HG02798 (cell line): Measurements from ENCODE around the gene LRRC75A.
"Not testable (repeated sequence)": the region's sequence is repeated elsewhere in the genome, so short reads cannot be mapped to it uniquely, and the experiment has no call there.

ENCODE experiments used
- ATAC-seq: cut with Tn5 transposase; IDR thresholded peaks from one replicate; pipeline ENCODE4 v1.9.1; 2021; ENCODE audit warnings: mild to moderate bottlenecking; ENCODE audit not compliant: unreplicated experiment, poor library complexity

The LRRC75A gene

DNA sequence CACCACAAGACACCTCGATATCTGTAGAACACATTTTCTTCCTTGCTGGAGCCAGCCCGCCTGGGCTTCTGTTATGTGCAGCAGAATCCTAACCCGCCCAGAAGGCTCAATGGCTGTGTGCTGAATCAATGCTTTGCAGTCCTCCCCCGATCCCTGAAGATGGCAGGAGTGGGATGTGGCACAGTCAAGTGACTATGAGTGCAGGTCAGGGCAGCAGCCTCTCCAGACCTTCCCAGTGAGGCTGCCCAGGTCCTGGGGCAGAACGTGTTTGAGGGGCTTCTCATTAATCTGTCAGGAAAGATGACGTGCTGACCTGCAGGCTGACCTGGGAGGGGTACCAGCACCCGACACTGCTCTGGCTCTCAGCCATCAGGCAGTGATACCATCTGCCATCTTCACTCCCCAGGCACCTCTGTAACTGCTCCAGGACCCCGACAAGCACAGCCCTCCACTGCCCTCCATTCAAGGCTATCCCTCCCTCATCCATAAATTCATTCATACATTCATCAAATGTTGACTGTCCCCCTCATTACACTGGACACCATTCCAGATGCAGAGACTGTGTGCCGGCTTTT is 35.2 kb downstream of the LRRC75A start:
- no peak for ATAC-seq

DNA sequence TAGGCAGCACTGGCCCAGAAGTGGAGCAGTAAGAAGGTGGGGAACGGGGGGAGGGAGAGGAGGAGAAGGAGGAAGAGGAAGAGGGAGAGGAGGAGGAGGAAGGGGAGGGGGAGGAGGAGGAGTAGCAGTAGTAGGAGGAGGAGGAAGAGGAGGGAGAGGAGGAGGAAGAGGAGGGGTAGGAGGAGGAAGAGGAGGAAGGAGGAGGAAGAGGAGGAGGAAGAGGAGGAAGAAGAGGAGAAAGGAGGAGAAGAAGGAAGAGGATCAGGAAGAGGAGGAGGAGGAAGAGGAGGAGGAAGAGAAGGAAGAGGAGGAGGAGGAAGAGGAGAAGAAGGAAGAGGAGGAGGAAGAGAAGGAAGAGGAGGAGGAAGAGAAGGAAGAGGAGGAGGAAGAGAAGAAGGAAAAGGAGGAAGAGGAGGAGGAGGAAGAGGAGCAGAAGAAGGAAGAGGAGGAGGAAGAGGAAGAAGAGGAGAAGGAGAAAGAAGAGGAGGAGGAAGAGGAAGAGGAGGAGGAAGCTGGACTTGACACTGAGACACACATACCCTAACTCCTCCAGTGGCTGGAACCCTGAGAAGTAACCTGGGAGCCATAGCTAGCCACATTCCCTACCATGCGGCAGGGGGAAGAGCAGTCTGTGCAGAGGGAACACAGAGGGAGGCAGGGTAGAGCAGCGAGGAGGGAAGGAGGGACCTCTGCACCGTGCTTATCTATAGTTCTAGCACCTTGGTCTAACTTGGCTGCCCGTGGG is 35.8 kb downstream of the LRRC75A start:
- no peak for ATAC-seq

DNA sequence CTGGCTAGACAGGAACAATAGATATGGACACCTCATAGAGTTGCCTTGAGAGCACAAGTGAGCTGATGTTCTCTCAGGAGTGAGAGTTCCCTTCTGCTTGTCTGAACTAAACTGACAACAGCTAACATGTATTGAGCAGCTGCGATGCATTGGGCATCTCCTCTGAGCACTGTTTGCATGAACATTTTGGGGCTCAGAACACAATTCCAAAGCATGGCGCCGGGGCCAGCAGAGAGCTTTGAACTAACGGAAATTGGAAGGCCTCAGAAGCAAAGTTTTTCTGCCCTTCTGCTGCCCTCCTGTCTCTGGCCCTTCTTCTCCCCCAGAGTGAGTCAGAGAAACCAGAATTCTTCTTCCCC is 38.5 kb downstream of the LRRC75A start:
- ATAC-seq: no peak

DNA sequence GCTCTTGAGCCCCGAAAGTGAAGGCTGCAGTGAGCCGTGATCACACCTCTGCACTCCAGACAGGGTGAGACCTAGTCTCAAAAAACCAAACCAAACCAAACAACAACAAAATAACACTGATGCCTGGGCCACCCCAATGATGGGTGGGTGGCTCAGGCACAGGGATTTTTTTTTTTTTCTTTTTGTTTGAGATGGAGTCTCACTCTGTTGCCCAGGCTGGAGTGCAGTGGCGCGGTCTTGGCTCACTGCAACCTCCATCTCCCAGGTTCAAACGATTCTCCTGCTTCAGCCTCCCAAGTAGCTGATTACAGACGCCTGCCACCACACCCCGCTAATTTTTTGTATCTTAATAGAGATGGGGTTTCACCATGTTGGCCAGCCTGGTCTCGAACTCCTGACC is 39.7 kb downstream of the LRRC75A start:
- ATAC-seq: not testable (repeated sequence)

DNA sequence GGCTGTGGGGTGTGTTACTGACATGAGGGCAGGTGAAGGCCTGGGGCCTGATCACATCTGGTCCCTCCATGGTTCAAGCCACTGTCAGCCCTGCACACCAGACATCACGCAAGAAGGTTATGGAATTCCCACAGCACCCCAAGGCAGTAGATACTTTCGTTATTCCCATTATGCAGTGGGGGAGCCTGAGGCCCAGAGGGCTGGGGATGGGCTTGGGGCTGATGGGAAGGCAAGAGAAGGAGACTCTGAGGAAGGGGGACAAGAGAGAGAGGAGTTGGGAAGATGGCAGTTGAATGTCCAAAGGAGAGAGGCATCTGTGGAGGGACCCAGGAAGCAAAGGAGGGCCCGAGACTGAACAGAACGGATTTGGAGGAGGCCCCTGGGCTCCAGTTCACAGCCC is 42.0 kb downstream of the LRRC75A start:
- no peak for ATAC-seq

DNA sequence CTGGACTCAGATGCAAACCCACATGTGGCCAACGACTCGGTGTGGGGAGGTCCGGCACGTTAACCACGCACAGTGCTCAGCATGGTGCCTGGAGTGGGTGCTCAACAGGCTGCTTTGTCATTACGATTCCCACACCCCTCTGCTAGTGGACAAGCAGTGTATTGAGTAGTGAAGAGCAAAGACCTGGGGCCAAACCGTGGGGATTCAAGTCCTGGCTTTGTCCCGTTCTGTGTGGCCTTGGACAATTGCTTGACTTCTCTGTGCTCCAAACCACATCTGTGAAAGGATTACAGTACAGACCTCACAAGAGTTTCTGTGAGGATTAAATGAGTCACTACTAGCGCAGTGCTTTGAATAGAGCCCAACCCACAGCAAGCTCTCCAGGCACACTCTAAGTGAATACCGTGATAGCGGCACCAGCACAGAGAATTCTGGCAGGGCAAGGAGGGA is 42.8 kb downstream of the LRRC75A start:
- no peak for ATAC-seq

DNA sequence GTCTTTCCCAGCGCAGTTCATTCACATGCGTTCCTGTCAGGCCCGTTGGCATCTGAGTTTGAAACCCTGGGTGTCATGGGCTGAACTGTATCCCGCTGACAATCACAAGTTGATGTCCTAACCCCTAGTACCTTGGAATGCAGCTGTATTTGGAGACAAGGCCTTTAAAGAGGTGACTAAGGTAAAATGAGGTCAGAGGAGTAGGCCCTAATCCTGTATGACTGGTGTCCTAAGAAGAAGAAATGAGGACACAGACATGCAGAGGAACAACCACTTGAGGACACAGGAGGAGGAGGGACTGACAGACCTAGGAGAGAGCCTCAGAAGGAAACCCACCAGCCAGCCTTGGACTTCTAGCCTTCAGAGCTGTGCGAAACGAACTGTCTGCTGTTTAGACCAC is 43.5 kb downstream of the LRRC75A start:
- ATAC-seq: no peak

DNA sequence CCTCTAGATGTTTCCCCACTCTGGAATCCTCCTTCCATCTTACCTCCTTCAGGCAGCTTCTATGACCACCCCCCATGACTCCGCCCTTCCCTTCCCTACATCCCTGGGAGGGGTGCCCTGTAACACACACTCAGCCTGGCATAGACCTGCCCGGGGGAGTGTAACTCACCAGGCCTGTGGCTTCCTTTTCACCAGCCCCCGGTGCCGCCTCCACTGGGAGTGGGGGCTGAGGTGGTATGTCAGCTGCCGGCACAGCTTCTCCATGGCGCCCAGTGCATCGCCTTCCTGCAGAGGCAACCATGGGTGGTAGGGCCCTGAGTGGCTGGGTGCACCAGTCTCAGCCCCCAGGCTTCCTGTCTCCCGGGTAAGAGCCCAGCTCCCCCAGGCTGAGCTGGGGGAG is 44.3 kb downstream of the LRRC75A start:
- ATAC-seq: no peak

DNA sequence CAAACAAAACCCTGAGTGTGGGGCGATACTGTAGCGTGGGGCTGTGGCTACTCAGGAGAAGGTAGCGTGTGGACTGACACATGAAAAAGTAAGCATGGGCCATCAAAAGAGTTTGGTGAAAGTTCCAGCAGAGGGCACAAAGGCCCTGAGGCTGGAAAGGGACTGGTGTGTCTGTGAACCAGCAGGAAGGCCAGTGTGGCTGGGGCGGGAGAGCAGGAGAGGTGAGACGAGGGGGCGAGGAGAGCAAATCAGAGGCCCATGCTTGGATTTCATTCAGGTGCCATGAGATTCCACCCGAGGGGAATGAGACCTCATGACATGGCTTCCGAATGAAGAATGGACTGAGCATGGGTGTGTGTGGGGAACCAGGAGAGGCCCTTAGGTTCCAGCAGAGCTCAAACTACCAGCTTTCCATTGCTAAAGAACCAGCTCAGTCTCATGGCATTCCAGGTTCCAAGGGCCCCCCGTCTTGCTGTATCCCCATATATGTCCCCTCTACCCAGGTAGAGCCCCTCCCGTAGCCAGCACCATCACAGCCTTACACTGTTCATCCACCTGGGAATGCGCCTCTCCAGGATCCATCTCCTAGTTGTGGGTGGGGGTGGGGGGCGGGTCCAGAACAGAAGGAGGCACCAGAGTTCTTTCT is 45.5 kb downstream of the LRRC75A start:
- no peak for ATAC-seq

DNA sequence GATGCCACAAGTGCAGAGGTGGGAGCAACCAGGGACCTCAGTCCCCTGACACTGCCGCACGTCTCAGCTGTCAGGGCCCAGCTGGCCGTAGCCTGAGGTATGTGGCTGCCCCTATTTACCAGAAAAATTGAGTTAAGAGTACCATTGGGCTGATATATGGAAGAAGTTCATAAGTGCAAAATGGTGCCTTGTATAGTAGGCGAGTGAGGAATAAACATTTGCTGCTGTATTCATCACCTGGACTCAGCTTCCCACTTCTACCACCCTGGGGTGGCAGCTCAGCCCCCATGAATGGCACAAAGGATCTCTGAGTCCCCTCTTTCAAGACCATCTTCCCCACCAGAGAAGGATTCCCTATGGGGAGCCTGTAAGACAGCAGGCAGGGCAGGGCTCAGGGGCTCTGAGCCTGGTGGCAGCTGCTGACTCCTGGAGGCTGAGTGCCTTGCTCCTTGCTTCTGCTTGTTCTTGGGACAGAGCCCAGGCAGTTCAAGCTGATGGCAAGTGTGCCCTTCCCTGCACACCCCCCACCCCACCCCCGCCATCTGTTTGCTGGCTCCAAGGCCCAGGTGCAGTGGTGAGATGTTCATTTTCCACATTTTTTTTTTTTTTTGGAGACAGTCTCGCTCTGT is 47.6 kb downstream of the LRRC75A start:
- no peak for ATAC-seq

DNA sequence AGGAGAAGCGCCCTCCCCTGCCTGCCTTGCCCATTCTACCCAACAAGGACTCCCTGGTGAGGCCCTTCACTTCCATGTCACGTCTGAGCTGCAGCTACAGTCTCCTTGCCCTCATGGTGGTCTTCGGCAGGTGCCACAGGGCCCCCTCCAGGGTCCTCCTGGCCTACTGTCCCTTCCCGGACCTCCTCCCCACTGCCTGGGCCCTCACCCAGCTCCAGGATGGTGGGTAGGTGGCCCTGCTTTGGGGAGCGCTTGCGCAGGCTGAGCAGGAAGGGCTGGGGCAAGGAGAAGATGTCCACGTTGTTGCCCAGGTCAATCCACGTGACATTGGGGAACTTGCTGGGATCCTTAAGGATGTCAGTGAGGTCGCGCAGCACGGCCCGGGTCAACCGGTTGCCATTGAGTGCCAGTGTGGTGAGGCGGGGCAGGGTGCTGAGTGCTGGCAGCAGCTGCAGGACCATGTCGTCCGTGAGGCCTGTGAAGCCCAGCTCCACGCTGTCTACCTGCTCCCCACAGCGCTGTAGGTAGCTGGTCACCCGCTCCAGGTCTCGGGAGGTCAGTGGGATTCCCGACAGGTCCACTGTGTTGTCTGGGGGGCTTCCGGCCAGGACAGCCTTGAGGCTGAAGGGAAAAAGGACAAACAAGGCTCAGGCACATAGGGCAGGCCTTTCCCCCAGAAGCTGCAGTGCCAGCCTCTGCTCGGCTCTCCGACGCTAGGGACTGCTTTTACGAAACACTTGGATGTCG is 48.3 kb downstream of the LRRC75A start:
- ATAC-seq: no peak

DNA sequence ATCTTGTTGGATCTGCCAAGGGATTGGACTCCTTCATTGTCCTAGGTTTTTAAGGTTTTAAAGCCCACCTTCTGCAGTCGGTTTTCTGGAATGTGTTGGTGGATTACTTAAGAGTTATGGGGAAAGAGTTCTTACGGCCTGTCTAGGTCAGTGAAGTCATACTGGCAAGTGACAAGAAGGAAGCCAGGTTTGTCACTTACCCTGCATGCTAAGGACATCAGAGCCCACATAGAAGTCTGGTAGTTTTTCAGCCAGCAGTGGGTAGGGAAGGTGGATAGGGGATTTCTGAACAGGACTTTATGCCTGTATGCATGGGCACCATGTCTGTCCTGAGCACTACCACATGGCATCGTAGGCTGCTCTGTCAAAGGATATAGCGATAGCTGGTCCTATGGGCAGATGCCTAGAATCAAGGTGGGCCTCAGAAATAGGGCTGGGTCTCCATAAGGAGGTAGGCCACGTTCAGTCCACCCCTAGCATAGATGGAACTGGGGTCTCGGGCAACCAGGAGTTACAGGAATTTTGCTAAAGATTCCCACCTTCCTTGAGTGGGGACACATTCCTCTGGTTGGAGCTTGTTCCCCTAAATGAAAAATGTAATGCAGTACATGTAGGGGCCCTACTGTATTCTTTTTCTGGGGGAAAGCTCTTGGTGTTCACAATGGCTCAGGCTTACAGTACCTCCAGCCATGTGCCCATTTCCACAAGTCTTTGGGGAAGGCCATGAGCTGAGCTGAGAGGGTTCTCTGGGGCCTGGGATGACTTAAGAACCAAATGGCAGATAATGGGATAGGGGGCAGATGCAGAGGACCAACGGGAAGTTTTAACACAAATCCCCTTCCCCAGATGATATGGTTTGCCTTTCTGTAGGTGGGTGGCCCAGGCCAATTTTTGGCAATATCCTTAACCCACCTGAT is 49.1 kb downstream of the LRRC75A start:
- ATAC-seq: no peak

DNA sequence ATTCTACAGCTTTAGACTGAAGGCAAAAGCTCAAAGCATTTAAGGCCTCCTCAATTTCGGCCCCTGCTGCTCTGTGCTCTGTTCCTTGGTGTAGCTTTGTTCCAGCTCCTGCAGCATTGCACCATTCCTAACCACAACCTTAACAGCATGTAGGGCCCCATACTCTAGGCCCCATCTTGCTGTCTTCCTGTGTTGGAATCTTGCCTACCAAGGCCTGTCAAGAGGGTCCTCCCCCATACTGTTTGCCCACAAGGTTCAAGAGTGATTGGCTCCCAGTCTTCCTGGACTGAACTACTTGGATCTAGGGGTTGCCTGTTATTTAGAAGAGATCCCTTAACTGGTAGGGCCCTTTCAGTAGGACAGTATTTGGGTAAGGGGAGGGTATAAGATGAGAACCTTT is 49.9 kb downstream of the LRRC75A start:
- ATAC-seq: no peak

DNA sequence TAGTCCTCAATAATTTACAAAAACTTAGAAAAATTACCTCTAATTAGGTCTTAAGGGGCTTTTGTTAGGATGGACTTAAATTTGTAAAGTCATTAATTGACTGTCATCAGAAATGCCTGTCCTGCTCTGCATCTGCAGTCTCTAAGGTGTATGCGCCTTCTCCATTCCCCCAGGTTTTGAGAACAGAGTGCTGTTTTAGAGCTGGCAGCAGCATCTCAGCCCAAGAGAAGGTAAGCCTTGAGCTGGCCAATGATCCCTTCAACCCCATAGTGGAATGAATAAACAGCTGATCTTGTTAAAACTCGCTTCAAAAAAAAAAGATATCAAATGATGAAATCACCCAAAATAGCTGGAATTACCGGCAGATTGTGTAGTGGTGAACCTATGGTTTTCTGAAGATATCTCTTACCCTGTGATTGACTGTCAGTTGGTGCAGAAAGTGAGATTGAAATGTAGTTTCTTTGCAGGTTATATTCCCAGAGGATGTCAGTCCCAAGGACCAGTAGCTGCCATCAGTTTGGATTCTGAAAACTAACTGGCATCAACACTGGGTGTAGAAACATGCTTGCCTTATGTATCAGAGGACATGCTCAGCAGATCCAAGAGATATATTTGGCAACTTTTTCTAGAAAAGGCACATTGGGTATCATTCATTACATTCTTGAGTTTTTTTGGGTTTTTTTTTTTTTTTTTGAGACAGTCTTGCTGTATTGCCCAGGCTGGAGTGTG is 50.9 kb downstream of the LRRC75A start:
- no peak for ATAC-seq

DNA sequence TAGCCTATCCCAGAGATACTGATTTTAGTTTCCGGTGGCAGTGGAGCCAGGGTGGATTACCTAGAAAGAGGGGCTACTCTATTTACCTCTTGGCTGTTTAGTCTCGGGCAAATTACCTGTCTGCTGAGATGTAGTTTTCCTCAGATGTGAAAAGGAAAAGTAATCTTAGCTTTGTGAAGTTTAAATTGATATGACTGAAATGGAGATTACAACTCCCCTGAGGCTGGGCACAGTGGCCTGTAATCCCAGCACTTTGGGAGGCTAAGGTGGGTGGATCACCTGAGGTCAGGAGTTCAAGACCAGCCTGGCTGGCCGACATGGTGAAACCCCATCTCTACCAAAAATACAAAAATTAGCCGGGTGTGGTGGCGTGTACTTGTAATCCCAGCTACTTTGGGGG is 51.6 kb downstream of the LRRC75A start:
- ATAC-seq: not testable (repeated sequence)

DNA sequence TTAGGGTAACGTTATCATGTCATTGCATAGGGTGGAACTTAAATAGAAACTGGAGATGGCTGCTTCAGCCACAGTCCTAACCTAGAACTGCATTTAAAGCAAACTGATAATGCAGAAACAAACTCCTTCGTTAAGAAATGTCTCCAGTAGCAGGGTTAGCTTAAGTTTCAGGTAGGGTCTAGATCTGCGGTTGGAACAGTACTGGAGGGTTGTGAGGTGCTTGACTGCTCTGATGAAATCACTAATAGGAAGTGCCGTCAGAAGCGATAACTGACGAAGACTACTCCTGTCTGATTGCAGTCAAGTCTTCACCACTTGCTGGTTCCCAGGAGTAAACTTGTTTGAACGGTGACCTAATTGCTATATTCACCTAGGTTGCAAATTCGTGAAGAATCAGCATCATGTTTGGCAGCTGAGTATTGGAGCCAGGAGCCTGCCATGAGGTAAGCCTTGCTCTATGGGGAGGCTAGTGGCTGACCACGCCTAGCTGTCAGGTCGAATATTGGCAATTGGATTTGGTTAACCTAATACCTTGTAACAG is 52.1 kb downstream of the LRRC75A start:
- no peak for ATAC-seq

DNA sequence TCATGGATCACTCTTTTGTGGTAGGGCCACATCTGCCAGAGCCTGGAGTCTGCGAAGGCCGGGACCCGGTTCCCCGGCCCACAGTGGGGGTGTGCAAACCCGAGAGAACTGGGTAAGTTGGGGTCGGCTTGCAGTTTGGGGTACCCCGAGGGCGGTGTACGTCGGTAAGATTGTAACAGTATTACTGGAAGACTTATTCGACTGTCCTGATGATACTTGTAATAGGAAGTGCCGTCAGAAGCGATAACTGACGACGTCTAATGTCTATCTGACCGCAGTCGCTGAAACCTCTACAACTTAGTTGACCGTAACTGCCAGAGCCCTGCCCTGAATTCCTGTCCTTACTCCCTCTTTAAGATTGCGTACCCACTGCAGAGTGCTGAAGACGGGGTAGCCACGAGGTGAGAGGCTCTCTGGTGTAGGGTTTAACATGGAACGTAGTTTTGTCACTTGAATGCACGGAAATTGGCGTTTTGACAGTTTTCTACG is 52.6 kb downstream of the LRRC75A start:
- peak; percentile 3 for ATAC-seq

DNA sequence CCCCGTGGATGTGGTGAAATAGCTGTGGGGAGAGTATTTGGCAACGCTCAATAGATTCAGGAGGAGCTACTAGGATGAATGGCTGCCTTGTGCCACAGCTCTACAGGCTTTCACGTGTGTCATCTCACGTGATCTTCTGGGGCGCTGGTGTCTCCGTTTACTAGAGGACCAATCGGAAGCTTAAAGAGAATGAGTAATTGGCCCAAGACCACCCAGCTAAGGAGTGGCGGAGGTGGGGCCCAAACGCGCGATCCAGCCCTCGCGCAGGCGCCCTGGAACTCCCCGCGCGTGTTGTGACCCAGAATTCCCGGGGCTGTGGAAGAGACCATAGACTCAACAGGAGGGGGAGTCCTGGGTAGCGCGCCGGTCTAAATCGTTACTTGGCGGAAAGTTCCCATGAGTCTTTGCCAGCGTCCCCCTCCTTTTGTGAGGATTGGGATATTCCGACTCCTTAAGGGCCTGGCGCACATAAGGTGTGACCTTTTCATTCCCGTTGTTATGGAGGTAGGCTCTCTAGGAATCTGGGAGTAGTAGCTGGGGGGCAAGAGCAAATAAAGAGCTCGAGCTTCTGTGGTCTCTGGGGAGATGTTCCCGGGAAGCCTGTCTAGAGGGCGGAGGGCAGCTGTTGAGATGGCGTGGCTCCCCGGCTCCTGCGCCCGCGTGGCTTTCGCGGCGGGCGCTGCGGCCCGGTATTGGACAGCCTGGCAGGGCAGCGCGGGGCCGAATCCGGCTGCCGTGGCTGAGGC is 53.3 kb downstream of the LRRC75A start:
- peak; percentile 87 for ATAC-seq
